GM18858 (cell line): ENCODE results near the gene TCTN1.
"Not testable (repeated sequence)": the region's sequence is repeated elsewhere in the genome, so short reads cannot be mapped to it uniquely, and the experiment has no call there.

Experiments used
- ATAC-seq: cut with Tn5 transposase; IDR thresholded peaks from one replicate; pipeline ENCODE4 v1.9.1; 2021; ENCODE audit not compliant: unreplicated experiment

The TCTN1 gene

GRCh38 chr12:110637869-110638441 is 24.0 kb downstream of the TCTN1 start:
- no peak for ATAC-seq

- no peak for ATAC-seq
These were observed 24.9 kb downstream of the TCTN1 start for GRCh38 chr12:110638796-110639195.

GRCh38 chr12:110639336-110640141 is 25.6 kb downstream of the TCTN1 start:
- no peak for ATAC-seq

- ATAC-seq, result no peak
These were observed 26.5 kb downstream of the TCTN1 start for GRCh38 chr12:110640275-110641025.

GRCh38 chr12:110641521-110641920 is 27.6 kb downstream of the TCTN1 start:
- no peak for ATAC-seq

GRCh38 chr12:110647631-110648040 is 33.7 kb downstream of the TCTN1 start:
- ATAC-seq, result no peak

GRCh38 chr12:110649341-110649847 is 35.5 kb downstream of the TCTN1 start:
- ATAC-seq, result no peak

GRCh38 chr12:110654238-110654637 is 40.3 kb downstream of the TCTN1 start:
- ATAC-seq, result not testable (repeated sequence)

GRCh38 chr12:110656071-110656655 is 42.2 kb downstream of the TCTN1 start:
- ATAC-seq, result no peak

GRCh38 chr12:110657747-110658146 is 43.8 kb downstream of the TCTN1 start:
- no peak for ATAC-seq

GRCh38 chr12:110658242-110658641 is 44.3 kb downstream of the TCTN1 start:
- no peak for ATAC-seq

- ATAC-seq, result no peak
These were observed 44.9 kb downstream of the TCTN1 start for GRCh38 chr12:110658878-110659277.

GRCh38 chr12:110661337-110661972 is 47.5 kb downstream of the TCTN1 start:
- ATAC-seq, result peak; percentile 78

GRCh38 chr12:110666892-110667291 is 53.0 kb downstream of the TCTN1 start:
- no peak for ATAC-seq

GRCh38 chr12:110667671-110668070 is 53.7 kb downstream of the TCTN1 start:
- no peak for ATAC-seq

- no peak for ATAC-seq
These were observed 54.7 kb downstream of the TCTN1 start for GRCh38 chr12:110668480-110669192.

- ATAC-seq, result no peak
These were observed 55.2 kb downstream of the TCTN1 start for GRCh38 chr12:110669193-110669502.

- ATAC-seq, result no peak
These were observed 56.3 kb downstream of the TCTN1 start for GRCh38 chr12:110670161-110670701.

GRCh38 chr12:110676171-110676570 is 62.2 kb downstream of the TCTN1 start:
- ATAC-seq, result no peak
